ENCODE measurements around the gene PTPMT1. TPM values are rescaled to one million over a fixed set of nuclear protein-coding genes. Genes with fewer than 3 reads are reported as not detected.

Gene PTPMT1
- total RNA-seq, 1 donor from 2014 or later: 60.4 TPM

DNA sequence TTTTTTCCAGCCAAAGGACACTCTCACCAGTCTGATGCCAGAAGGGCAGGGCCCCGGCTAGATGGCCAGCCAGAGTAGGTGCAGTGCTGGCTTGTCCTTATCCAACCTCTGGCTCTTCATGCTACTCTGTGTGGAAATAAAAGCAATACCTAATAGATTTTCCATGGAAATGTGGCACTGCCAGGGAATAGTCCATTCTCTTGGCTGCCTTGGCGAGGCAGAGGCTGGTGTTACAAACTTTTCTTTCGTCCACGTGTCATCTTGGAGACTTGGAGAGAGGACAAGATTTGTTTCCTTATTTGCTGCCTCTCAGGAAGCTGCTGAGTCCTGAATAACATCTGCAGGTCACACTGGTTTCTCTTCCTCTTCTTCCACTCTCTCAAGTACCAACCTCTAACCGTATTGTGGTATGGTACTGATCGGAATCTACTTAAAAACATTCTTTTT lies 46.0 kb downstream of the PTPMT1 start:
- Histone ChIP-seq H3K36me3 (no peaks in the 10 kb centered on the region), H3K27ac (no peak overlapping the region), H3F3A (ENCODE audit: low read depth) (peaks cover 4% of the 10 kb centered on the region), H3K27me3 (no peaks in the 10 kb centered on the region), H2AFZ (replicated peaks) (no peak overlapping the region), H3K79me2 (ENCODE audit: low read depth) (no peaks in the 10 kb centered on the region), H3K9me3 (ENCODE audit: low read depth) (no peaks in the 10 kb centered on the region), H3K4me3 (no peak overlapping the region), H3K4me1 (no peaks in the 10 kb centered on the region), H3K9ac (no peak overlapping the region), H4K20me1 (ENCODE audit: low read depth) (no peaks in the 10 kb centered on the region), H3K4me2 (no peak overlapping the region)
- peaks cover 5% of the 10 kb centered on the region for H3K4me1 Mint-ChIP-seq
- H3K4me3 Mint-ChIP-seq: no peak overlapping the region
- H3K36me3 Mint-ChIP-seq: peaks cover 6% of the 10 kb centered on the region
- TF ChIP-seq EZH2 (IDR thresholded peaks at IDR 0.05) (no peak), EZH2phosphoT487 (IDR thresholded peaks at IDR 0.05) (no peak)
- TF ChIP-seq, protein P1, sequence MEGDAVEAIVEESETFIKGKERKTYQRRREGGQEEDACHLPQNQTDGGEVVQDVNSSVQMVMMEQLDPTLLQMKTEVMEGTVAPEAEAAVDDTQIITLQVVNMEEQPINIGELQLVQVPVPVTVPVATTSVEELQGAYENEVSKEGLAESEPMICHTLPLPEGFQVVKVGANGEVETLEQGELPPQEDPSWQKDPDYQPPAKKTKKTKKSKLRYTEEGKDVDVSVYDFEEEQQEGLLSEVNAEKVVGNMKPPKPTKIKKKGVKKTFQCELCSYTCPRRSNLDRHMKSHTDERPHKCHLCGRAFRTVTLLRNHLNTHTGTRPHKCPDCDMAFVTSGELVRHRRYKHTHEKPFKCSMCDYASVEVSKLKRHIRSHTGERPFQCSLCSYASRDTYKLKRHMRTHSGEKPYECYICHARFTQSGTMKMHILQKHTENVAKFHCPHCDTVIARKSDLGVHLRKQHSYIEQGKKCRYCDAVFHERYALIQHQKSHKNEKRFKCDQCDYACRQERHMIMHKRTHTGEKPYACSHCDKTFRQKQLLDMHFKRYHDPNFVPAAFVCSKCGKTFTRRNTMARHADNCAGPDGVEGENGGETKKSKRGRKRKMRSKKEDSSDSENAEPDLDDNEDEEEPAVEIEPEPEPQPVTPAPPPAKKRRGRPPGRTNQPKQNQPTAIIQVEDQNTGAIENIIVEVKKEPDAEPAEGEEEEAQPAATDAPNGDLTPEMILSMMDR (IDR thresholded peaks at IDR 0.05): no peak
- no peak for DNase-seq (ENCODE audit: low spot score)
- no peaks in the 10 kb centered on the region for H3K27me3 Mint-ChIP-seq (ENCODE audit: insufficient read depth, low read depth)
- H3K27ac Mint-ChIP-seq: no peak overlapping the region
- H3K9me3 Mint-ChIP-seq: no peaks in the 10 kb centered on the region

GRCh38 chr11:47615249-47615648 lies 49.9 kb downstream of the PTPMT1 start:
- Histone ChIP-seq H3F3A (ENCODE audit: low read depth) (peaks cover 23% of the 10 kb centered on the region), H4K20me1 (ENCODE audit: low read depth) (no peaks in the 10 kb centered on the region), H3K4me2 (no peak overlapping the region), H3K27me3 (no peaks in the 10 kb centered on the region), H3K4me3 (no peak overlapping the region), H3K36me3 (peaks cover 7% of the 10 kb centered on the region), H2AFZ (replicated peaks) (no peak overlapping the region), H3K79me2 (ENCODE audit: low read depth) (no peaks in the 10 kb centered on the region), H3K27ac (no peak overlapping the region), H3K9ac (no peak overlapping the region), H3K9me3 (ENCODE audit: low read depth) (no peaks in the 10 kb centered on the region), H3K4me1 (no peaks in the 10 kb centered on the region)
- Mint-ChIP-seq H3K4me1 (no peaks in the 10 kb centered on the region), H3K27ac (no peak overlapping the region), H3K4me3 (no peak overlapping the region), H3K27me3 (ENCODE audit: insufficient read depth, low read depth) (no peaks in the 10 kb centered on the region), H3K9me3 (no peaks in the 10 kb centered on the region), H3K36me3 (peaks cover 2% of the 10 kb centered on the region)
- no peak for DNase-seq (ENCODE audit: low spot score)
- TF ChIP-seq EZH2phosphoT487 (IDR thresholded peaks at IDR 0.05) (no peak), EZH2 (IDR thresholded peaks at IDR 0.05) (no peak)
- TF ChIP-seq, protein P1 (IDR thresholded peaks at IDR 0.05): no peak

GRCh38 chr11:47616726-47617416 lies 51.5 kb downstream of the PTPMT1 start:
- H3K9ac ChIP-seq: no peak overlapping the region
- no peak overlapping the region for H2AFZ ChIP-seq (replicated peaks)
- H3K4me3 ChIP-seq: no peak overlapping the region
- H3K27me3 Mint-ChIP-seq (ENCODE audit: insufficient read depth, low read depth): no peaks in the 10 kb centered on the region
- H3K36me3 Mint-ChIP-seq: peaks cover 2% of the 10 kb centered on the region
- no peaks in the 10 kb centered on the region for H3K4me1 Mint-ChIP-seq
- H3K79me2 ChIP-seq (ENCODE audit: low read depth): no peaks in the 10 kb centered on the region
- H3K9me3 Mint-ChIP-seq: no peaks in the 10 kb centered on the region
- H3K27me3 ChIP-seq: no peaks in the 10 kb centered on the region
- TF ChIP-seq, protein P1 (IDR thresholded peaks at IDR 0.05): peak; percentile 79
- TF ChIP-seq EZH2 (IDR thresholded peaks at IDR 0.05): no peak
- TF ChIP-seq EZH2phosphoT487 (IDR thresholded peaks at IDR 0.05): no peak
- DNase-seq (ENCODE audit: low spot score): peak; percentile 60
- no peaks in the 10 kb centered on the region for H4K20me1 ChIP-seq (ENCODE audit: low read depth)
- no peak overlapping the region for H3K4me3 Mint-ChIP-seq
- H3K27ac Mint-ChIP-seq: no peak overlapping the region
- H3F3A ChIP-seq (ENCODE audit: low read depth): peaks cover 23% of the 10 kb centered on the region
- no peaks in the 10 kb centered on the region for H3K4me1 ChIP-seq
- H3K9me3 ChIP-seq (ENCODE audit: low read depth): no peaks in the 10 kb centered on the region
- peaks cover 7% of the 10 kb centered on the region for H3K36me3 ChIP-seq
- no peak overlapping the region for H3K27ac ChIP-seq
- H3K4me2 ChIP-seq: no peak overlapping the region

Data from neural progenitor cell (in vitro differentiated cells).